DMS153 treated with DMSO at 0.1 percent for 48 hours (cell line): ENCODE measurements around the gene EGR1.

Experiments
- DNase-seq: peaks from one replicate; lab custom pipeline; 2025; ENCODE audit not compliant: unreplicated experiment; lab: John Stamatoyannopoulos, UW

Gene EGR1

DNA sequence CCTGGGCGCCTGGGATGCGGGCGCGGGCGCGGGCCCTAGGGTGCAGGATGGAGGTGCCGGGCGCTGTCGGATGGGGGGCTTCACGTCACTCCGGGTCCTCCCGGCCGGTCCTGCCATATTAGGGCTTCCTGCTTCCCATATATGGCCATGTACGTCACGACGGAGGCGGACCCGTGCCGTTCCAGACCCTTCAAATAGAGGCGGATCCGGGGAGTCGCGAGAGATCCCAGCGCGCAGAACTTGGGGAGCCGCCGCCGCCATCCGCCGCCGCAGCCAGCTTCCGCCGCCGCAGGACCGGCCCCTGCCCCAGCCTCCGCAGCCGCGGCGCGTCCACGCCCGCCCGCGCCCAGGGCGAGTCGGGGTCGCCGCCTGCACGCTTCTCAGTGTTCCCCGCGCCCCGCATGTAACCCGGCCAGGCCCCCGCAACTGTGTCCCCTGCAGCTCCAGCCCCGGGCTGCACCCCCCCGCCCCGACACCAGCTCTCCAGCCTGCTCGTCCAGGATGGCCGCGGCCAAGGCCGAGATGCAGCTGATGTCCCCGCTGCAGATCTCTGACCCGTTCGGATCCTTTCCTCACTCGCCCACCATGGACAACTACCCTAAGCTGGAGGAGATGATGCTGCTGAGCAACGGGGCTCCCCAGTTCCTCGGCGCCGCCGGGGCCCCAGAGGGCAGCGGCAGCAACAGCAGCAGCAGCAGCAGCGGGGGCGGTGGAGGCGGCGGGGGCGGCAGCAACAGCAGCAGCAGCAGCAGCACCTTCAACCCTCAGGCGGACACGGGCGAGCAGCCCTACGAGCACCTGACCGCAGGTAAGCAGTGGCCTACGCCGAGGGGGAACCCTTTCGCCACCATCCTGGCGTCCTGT lies at the start of gene EGR1:
Gene EGR1 (plus strand): TSS at position 219 of the 864 bp plus-strand sequence. CDS start 283 bp downstream, at position 502.
- DNase-seq, result peak; percentile 42

GRCh38 chr5:138418444-138418843 lies 46.8 kb upstream of the EGR1 start:
- DNase-seq, result no peak

- no peak for DNase-seq
These were observed 40.2 kb upstream of the EGR1 start for GRCh38 chr5:138425079-138425478.

GRCh38 chr5:138435943-138436342 lies 29.3 kb upstream of the EGR1 start:
- no peak for DNase-seq

GRCh38 chr5:138438003-138438723 lies 27.1 kb upstream of the EGR1 start:
- no peak for DNase-seq

GRCh38 chr5:138438724-138439476 lies 26.4 kb upstream of the EGR1 start, which contains the start of gene REEP2:
Gene REEP2 (plus strand): TSS chr5:138439057. CDS start chr5:138439209, 152 bp downstream.
- no peak for DNase-seq

- no peak for DNase-seq
These were observed 25.7 kb upstream of the EGR1 start for GRCh38 chr5:138439477-138440158.

- no peak for DNase-seq
These were observed 24.9 kb upstream of the EGR1 start for GRCh38 chr5:138440159-138441073.

DNA sequence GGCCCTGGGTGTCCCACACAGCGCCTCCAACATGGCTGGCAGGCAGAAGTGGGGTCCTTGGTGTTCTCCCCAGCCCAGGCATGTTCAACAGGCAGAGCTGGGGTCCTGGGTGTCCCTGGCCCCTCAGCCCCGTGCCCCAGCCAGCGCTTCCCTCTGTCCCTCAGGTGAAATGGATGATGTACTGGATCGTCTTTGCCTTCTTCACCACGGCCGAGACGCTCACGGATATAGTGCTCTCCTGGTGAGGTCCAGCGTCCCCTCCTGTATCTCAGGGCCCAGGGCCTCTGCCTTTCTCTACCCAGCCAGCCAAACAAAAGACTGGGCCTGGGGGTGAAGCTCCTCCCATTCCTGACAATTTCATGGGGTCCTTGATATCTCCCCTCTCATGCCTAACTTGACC lies 24.1 kb upstream of the EGR1 start:
- DNase-seq, result no peak

DNA sequence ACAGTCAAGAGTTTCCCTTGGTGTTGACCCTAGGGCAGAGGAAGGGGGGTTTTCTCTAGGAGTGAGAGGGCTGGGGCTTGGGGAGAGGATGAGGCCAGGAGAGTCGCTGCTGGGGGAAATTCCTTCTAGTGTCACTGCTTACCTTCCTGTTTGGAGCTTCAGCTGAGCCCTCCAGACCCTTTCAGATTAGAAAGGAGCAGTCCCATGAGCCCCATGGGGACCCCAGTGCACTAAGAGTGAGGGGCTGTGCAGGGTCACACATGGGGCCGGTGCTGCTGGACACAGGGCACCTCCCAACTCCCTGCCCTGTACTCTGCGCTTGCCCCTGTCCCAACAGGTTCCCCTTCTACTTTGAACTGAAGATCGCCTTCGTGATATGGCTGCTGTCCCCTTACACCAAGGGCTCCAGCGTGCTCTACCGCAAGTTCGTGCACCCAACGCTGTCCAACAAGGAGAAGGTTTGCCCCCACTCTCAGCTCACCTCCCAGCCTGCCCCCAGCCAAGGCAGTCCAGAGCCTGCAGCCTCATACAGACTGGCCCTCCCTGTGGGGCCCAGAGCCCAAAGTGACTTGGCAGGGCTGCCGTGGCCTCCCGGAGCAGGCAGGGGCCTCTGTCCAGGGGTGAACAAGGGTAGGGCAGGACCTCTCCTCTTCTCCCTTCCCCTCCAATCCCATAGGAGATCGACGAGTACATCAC lies 21.1 kb upstream of the EGR1 start:
- DNase-seq, result no peak

DNA sequence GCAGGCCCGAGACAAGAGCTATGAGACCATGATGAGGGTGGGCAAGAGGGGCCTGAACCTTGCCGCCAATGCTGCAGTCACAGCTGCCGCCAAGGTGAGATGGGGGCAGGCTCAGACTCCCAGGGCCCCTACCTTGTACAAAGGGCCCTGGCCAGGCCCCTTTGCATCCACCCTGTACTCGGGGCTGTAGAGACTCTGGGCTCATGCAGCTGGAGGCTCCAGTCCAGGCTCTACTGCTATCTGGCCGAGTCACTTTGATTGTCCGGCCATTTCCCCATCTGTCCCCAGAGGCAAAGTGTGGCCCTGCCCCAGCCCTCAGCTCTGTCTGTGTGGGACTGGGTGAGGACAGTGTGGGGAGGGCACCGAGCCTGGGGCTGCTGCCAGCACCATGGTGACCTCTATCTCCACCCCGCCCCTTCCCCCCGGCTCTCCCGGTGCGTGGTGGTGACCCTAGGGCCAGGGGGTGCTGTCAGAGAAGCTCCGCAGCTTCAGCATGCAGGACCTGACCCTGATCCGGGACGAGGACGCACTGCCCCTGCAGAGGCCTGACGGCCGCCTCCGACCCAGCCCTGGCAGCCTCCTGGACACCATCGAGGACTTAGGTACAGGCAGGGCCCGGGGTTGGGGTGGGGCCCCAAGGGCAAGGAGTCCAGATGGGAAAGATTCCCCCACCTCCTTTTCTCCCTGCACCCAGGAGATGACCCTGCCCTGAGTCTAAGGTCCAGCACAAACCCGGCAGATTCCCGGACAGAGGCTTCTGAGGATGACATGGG lies 20.3 kb upstream of the EGR1 start:
- DNase-seq, result no peak

GRCh38 chr5:138445547-138446271 lies 19.6 kb upstream of the EGR1 start:
- DNase-seq, result no peak

DNA sequence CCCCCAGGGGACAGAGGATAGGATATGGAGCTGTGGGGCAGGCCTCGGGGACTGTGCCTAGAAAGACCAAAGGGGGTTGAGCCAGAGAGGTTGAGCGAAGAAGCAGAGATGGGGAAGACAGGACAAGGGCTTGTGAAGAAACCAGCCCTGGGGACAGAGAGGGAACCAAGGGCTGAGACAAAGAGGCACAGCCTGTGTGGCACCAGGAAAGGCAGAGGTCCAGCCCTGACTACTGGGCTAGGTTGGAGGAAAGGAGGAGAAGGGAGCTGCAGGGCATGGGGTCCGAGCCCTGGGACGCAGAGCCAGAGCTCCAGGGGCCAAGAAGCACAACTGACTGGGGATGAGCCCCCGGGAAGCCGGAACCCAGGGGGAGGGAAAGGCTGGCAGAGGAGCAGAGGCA lies 17.2 kb upstream of the EGR1 start:
- no peak for DNase-seq

DNA sequence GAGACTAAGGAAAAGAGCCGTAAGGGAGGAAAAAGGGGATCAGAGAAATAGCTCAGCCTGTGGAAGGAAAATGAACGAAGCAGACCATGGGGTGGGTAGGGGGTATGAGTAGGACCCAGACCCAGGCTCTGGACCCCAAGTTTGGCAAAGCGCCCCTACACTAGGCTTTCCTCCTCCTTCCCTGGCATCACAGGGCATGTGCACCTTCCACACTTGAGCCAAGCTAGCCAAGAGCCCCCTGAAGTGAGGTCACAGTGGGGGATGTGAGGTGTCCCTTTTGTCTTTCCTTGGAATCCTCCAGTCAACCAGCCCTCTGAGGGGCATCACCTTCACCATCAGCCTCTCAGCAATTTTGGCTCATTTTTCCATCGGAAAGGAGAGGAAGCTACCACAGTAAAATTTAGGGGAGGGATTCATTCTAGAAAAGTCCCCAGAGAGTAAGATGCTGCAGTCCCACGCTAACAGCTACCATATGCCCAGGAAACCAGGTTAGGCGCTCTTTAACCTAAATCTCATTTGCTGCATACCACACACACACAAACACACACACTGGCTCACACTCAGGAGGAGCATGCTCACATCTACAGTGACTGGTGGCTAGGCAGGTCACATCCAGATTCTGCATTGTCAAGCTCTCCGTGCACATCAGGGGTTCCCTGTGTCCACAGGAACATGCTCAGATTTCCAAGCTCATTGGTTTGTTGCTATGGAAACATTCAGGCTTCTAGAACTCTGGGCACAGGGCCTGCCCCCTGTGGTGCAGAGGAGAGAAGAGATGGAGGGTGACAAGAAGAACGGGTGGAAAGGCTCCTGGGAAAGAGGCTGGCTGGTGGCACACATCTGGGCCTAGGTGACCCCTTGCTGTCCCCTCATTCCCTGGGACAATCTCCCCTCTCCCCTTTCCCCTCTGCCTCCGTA lies 16.5 kb upstream of the EGR1 start:
- DNase-seq, result no peak

DNA sequence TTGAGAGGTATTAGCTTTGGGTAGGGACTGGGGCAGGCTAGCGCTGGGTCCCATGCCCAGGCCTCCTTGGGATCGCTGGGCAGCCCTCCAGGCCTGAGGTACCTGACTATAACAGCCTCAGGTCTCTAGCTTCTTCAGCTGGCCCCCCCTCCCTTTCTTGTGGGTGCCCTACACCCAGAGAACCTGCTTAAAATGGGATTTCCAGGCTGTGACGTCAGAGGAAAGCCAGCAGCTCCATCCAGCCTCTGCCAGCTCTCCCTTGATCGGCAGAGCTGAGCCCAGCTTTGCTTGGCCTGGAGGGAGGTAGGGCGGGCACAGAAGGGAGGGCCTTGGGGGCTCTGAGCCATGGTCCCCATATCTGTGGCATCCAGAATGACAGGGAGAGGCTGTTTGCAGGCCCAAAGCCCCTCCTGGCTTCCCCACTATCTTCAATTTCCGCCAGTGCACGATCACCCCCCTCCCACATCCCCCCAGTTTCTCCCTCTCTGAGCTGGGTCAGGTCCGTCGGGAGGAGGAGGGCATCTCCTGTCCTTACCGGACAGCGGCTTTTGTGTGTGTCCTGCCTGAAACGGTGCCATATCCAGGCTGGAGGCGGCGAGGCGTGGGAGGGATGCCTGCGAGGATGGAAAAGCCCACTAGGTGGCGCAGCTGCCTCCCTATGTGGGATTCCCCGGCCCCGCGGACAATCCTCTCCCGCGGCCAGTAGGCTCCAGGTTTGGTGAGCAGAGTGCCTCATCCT lies 15.6 kb upstream of the EGR1 start:
- DNase-seq, result peak; percentile 24

DNA sequence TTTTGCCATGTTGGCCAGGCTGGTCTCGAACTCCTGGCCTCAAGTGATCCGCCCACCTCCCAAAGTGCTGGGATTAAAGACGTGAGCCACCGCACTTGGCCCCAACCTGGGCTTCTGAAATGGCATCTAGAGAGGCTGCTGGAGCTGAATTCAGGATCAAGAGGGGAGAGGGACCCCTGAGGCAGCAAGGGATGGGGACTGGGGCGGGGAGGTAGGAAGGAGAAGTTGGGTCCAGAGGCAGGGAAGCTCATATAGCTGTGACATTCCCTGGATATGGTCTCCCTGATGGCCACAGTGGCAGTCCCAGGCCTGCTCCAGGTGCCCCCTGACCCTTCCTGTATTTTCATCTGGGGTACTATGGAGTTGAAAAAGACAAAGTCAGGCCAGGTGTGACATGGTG lies 14.3 kb upstream of the EGR1 start:
- no peak for DNase-seq
